ENCODE data around the gene RBFOX2. TPM values are rescaled to one million over a fixed set of nuclear protein-coding genes. Genes with fewer than 3 reads are reported as not detected.

The RBFOX2 gene
- total RNA-seq, 1 experiment from 2014 or later, result 91.1 TPM

GRCh38 chr22:35731321-35731720 lies 297.3 kb downstream of the RBFOX2 start:
- Histone ChIP-seq H3K4me1 (no peaks in the 10 kb centered on the region), H3K27me3 (replicated peaks; ENCODE audit: control insufficient read depth, insufficient read depth, low read length) (no peaks in the 10 kb centered on the region), H3K36me3 (ENCODE audit: control insufficient read depth, insufficient read depth, low read length) (no peaks in the 10 kb centered on the region), H3K9me3 (no peaks in the 10 kb centered on the region), H3K4me3 (ENCODE audit: low read depth, low read length) (no peak overlapping the region)
- Mint-ChIP-seq H3K27me3 (ENCODE audit: insufficient read depth, unreplicated experiment) (no peaks in the 10 kb centered on the region), H3K27ac (ENCODE audit: unreplicated experiment) (peak overlapping the region; percentile 37), H3K4me3 (ENCODE audit: unreplicated experiment) (no peak overlapping the region), H3K4me1 (ENCODE audit: low read depth, unreplicated experiment) (no peaks in the 10 kb centered on the region), H3K9me3 (ENCODE audit: unreplicated experiment) (no peaks in the 10 kb centered on the region), H3K36me3 (ENCODE audit: insufficient read depth, unreplicated experiment) (peaks cover 23% of the 10 kb centered on the region)
- intact Hi-C loops (cut with micrococcal nuclease; ENCODE audit: unreplicated experiment), result loop anchor here (10.0 kb wide), 1 partner anchor 393 kb away; no protein-coding TSS in a partner anchor
- POLR2A ChIA-PET, result no interaction called here
- TF ChIP-seq, protein P1, sequence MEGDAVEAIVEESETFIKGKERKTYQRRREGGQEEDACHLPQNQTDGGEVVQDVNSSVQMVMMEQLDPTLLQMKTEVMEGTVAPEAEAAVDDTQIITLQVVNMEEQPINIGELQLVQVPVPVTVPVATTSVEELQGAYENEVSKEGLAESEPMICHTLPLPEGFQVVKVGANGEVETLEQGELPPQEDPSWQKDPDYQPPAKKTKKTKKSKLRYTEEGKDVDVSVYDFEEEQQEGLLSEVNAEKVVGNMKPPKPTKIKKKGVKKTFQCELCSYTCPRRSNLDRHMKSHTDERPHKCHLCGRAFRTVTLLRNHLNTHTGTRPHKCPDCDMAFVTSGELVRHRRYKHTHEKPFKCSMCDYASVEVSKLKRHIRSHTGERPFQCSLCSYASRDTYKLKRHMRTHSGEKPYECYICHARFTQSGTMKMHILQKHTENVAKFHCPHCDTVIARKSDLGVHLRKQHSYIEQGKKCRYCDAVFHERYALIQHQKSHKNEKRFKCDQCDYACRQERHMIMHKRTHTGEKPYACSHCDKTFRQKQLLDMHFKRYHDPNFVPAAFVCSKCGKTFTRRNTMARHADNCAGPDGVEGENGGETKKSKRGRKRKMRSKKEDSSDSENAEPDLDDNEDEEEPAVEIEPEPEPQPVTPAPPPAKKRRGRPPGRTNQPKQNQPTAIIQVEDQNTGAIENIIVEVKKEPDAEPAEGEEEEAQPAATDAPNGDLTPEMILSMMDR (IDR thresholded peaks at IDR 0.05; ENCODE audit: insufficient read depth in 1 of 2, low read depth in 1 of 2, low read length in 1 of 2, severe bottlenecking in 1 of 2, unreplicated experiment in 1 of 2), result no peak
- BruUV-seq (replicated peaks), result no TSS peak
- no peak for DNase-seq
- CTCF ChIA-PET, result no interaction called here

DNA sequence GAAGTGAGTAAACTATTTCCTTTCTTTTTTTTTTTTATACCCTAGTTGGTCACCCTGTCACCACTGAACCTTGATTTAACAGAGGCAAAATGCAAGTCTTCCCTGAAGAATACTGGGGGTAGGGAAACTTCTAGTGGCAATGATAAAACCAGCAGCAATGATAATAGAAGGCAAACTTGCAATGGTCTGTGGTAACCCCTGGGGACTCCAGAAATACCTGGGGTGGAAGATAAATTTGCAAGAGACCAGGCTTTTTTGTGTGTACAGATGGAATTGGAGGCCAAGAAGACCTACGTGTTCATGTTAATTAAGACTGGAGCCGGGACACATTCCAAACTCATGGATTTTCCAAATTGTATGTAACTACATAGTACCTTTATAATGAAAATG lies 299.3 kb downstream of the RBFOX2 start:
- Mint-ChIP-seq H3K9me3 (ENCODE audit: unreplicated experiment) (no peaks in the 10 kb centered on the region), H3K27ac (ENCODE audit: unreplicated experiment) (no peak overlapping the region), H3K4me3 (ENCODE audit: unreplicated experiment) (no peak overlapping the region), H3K4me1 (ENCODE audit: low read depth, unreplicated experiment) (no peaks in the 10 kb centered on the region), H3K27me3 (ENCODE audit: insufficient read depth, unreplicated experiment) (no peaks in the 10 kb centered on the region), H3K36me3 (ENCODE audit: insufficient read depth, unreplicated experiment) (peaks cover 23% of the 10 kb centered on the region)
- H3K36me3 ChIP-seq (ENCODE audit: control insufficient read depth, insufficient read depth, low read length), result no peaks in the 10 kb centered on the region
- no peaks in the 10 kb centered on the region for H3K4me1 ChIP-seq
- no TSS peak for BruUV-seq (replicated peaks)
- intact Hi-C loops (cut with micrococcal nuclease; ENCODE audit: unreplicated experiment), result no loop called here
- H3K9me3 ChIP-seq, result no peaks in the 10 kb centered on the region
- POLR2A ChIA-PET, result no interaction called here
- no peak overlapping the region for H3K4me3 ChIP-seq (ENCODE audit: low read depth, low read length)
- H3K27me3 ChIP-seq (replicated peaks; ENCODE audit: control insufficient read depth, insufficient read depth, low read length), result no peaks in the 10 kb centered on the region
- DNase-seq, result no peak
- TF ChIP-seq, protein P1 (IDR thresholded peaks at IDR 0.05; ENCODE audit: insufficient read depth in 1 of 2, low read depth in 1 of 2, low read length in 1 of 2, severe bottlenecking in 1 of 2, unreplicated experiment in 1 of 2), result no peak
- CTCF ChIA-PET, result no interaction called here

DNA sequence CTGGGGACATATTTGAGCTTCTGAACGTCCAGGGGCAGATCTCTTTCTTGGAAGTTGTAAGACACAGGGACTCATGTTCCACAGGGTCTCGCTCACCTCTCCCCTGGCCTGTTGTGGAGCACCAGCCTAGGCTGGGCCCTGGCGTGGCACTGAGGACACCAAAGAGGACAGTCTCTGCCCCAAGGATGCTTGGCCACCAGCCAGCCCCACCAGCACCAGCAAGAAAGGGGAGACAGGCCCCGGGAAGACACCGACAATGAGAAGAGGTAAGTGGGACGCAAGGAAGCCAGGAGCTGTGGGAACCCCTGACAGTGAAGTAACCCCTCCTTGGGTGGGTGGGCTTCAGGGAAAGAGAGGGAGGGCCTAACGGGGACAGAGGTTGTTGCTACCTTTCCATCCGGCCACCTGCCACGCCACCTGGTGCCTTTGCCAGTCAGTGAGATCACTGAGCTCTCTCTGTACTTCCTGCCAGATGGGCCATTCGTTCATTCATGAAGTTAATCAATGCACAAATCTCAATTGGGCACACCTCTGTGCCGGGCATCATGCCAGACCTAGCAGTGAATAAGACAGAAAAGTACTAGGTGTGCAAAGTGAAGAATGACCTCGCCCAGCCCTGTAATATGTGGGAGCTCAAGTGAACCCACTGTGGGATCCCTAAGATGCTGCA lies 299.9 kb downstream of the RBFOX2 start:
- CTCF ChIA-PET, result no interaction called here
- H3K9me3 Mint-ChIP-seq (ENCODE audit: unreplicated experiment), result no peaks in the 10 kb centered on the region
- H3K36me3 Mint-ChIP-seq (ENCODE audit: insufficient read depth, unreplicated experiment), result peaks cover 23% of the 10 kb centered on the region

More for the DNA sequence above, 299.9 kb downstream of the RBFOX2 start:
- Mint-ChIP-seq H3K27ac (ENCODE audit: unreplicated experiment) (no peak overlapping the region), H3K27me3 (ENCODE audit: insufficient read depth, unreplicated experiment) (no peaks in the 10 kb centered on the region), H3K4me1 (ENCODE audit: low read depth, unreplicated experiment) (no peaks in the 10 kb centered on the region), H3K4me3 (ENCODE audit: unreplicated experiment) (no peak overlapping the region)
- no peaks in the 10 kb centered on the region for H3K9me3 ChIP-seq
- POLR2A ChIA-PET, result no interaction called here
- DNase-seq, result no peak
- TF ChIP-seq, protein P1 (IDR thresholded peaks at IDR 0.05; ENCODE audit: insufficient read depth in 1 of 2, low read depth in 1 of 2, low read length in 1 of 2, severe bottlenecking in 1 of 2, unreplicated experiment in 1 of 2), result no peak
- no peaks in the 10 kb centered on the region for H3K4me1 ChIP-seq
- H3K27me3 ChIP-seq (replicated peaks; ENCODE audit: control insufficient read depth, insufficient read depth, low read length), result no peaks in the 10 kb centered on the region
- BruUV-seq (replicated peaks), result no TSS peak
- H3K4me3 ChIP-seq (ENCODE audit: low read depth, low read length), result no peak overlapping the region
- intact Hi-C loops (cut with micrococcal nuclease; ENCODE audit: unreplicated experiment), result no loop called here
- no peaks in the 10 kb centered on the region for H3K36me3 ChIP-seq (ENCODE audit: control insufficient read depth, insufficient read depth, low read length)

Measured in Caco-2 (cell line).